ENCODE measurements around the gene LHX5.
A peak's percentile ranks its signal among the peaks of the same experiment; 100 is the strongest.

Gene LHX5

DNA sequence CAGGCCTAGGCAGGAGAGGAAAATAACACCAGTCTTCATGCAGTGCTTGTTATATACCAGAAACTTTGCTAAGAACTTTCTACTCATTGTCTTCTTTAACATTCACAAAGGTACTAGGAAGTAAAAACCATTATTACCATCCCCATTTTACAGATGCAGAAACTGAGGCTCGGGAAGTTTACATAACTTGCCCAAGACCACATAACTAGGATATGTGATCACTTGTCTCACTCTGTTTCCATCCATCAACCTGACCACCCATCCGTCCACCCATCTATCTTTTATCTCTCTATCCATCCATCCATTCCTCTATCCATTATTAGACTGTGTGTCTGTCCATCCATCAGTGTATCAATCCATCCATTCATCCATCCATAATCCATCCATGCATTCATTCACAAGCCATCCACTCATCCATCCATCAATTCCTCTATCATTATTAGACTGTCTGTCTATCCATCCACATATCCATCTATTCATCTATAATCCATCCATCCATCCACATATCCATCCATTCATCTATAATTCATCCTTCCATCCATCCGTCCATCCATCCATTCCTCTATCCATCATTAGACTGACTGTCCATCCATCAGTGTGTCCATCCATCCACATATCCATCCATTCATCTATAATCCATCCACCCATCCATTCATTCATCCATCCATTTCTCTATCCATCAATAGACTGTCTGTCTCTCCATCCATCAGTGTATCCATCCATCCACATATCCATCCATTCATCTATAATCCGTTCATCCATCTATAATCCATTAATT is 33.0 kb downstream of the LHX5 start:
- DNase-seq, result no peak

DNA sequence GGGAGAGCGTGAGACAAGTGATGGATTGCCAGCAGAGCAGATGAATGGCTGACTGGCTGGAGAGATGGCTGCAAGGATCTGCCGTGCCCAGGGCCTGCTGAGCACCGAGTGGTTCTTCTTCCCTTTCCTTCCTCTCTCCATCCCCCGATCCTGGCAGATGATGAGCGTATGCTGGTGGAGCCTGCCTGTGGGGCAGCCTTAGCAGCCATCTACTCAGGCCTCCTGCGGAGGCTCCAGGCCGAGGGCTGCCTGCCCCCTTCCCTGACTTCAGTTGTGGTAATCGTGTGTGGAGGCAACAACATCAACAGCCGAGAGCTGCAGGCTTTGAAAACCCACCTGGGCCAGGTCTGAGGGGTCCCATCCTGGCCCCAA is 34.0 kb downstream of the LHX5 start:
- DNase-seq, result no peak

DNA sequence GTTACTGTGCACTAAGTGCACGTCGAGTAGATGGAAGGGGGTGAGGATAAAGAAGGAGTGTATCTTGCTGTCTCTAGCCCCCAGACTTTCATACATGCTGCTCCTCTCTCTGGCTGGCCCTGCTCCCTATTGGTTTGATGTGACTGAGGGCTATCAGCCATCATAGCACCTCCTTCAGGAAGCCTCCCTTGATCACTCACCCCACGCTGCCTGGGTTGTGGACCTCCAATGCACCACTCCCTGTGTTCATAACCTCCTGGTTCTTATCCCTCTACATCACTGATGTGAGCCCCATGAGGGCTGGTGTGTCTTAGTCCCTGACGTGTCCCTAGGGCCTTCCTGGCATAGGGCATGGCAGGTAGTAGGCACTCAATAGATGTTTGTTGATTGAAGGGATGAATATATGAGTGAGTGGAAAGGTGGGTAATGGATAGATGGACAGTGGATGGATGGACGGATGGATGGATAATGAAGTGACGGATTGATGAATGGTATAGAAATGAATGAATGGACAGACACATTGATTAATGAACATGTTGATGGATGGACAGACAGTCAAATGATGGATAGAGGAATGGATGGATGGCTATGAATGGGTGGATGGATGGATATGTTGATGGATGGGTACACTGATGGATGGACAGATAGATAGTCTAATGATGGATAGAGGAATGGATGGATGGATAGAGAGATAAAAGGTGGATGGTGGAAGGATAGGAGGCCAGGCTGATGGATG is 34.5 kb downstream of the LHX5 start:
- DNase-seq, result no peak

DNA sequence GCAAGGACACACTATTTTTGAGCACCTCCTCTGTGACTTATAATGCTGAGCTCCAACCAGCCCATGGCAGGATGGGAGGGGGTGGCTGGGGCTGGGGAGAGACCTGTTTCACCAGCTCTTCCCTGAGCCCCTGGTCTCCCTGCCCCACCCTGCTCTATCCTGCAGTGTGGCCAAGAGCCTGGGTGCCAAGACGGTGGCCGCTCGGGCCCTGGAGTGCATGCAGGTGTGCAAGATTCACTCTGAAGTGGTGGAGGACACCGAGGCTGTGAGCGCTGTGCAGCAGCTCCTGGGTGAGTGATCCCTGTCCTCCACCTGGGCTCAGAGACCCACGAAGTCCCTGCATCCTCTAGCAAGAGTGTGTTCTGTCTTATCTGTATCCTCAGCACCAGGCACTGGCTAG is 35.1 kb downstream of the LHX5 start:
- no peak for DNase-seq

DNA sequence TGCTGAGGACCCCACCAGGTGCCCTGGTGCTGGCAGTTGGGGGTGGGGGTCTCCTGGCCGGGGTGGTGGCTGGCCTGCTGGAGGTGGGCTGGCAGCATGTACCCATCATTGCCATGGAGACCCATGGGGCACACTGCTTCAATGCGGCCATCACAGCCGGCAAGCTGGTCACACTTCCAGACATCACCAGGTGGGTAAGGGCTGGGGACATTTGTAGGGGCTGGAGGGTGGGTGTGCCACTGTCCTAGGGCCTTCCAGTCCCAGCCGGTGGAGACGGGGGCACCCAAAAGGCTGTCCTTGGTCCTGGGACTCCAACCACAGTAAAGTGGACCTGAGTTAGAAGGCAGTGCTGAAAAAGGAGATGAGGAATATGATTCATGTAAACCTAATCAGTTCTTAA is 36.3 kb downstream of the LHX5 start:
- DNase-seq, result no peak

DNA sequence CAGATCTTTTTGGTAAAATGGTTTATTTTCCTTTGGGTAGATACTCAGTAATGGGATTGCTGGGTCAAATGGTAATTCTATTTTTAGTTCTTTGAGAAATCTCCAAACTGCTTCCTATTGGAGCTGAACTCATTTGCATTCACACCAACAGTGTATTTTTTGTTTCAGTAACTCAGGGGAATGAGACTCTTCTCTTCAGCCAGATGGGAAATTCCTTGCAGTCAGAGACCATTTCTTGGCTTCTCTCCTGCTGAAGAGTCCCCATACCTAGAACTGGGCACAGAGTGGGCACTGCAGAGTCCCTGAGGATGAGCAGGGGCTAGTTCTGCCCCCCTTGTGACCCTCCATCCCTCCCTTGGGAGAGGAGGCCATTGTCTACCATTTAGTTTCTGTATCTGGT is 38.7 kb downstream of the LHX5 start:
- no peak for DNase-seq

DNA sequence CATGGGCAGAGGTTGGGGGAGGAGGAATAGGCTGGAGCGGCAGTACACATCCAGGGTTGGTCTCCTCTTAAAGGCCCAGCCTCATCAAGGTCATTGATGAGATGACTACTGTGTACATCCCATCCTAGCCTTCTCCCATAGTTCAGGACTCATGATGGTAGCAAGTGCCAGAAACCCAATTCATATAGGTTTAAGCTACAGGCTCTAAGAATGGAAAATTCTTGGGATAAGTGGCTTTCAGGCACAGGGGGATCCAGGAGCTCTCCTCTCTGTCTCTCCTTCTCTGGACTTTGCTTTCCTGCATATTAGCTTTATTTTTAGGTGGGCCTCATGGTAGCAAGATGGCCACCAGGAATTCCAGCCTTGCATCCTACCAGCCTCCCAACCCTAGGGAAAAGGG is 43.2 kb downstream of the LHX5 start:
- no peak for DNase-seq

DNA sequence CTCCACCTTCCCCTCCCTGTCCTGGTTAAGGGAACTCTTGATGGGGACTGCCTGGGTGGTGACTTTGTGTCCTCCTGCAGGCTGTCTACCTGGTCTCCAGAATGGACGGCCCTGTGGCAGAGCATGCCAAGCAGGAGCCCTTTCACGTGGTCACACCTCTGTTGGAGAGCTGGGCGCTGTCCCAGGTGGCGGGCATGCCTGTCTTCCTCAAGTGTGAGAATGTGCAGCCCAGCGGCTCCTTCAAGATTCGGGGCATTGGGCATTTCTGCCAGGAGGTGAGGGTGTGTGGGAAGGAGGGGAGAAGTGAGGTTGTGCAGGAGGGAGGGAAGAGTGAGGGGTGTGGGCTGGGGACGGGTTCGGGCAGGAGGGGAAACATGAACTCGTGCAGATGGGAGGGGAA is 43.8 kb downstream of the LHX5 start:
- DNase-seq, result no peak

DNA sequence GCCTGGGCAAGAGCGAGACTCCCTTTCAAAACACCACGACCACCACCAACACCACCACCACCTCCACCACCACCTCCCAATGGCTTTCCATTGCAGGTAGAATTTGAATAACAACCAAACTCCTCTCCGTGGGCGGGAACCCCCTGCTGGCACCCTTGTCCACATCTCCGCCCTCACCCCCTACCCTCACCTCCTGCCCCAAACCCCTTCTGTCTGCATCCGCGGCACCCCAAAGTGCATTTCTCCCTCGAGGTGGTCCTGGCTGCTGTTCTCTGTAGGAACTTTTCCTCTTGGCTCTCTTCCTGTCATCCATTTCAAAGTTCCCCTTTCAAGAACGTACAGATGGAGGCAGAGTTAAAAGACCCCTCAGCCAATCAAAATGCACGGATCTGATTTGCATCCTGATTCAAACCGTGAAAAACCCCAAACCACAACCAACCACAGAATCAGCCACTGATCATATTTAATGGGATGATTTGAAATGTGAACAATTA is 45.7 kb downstream of the LHX5 start:
- no peak for DNase-seq

DNA sequence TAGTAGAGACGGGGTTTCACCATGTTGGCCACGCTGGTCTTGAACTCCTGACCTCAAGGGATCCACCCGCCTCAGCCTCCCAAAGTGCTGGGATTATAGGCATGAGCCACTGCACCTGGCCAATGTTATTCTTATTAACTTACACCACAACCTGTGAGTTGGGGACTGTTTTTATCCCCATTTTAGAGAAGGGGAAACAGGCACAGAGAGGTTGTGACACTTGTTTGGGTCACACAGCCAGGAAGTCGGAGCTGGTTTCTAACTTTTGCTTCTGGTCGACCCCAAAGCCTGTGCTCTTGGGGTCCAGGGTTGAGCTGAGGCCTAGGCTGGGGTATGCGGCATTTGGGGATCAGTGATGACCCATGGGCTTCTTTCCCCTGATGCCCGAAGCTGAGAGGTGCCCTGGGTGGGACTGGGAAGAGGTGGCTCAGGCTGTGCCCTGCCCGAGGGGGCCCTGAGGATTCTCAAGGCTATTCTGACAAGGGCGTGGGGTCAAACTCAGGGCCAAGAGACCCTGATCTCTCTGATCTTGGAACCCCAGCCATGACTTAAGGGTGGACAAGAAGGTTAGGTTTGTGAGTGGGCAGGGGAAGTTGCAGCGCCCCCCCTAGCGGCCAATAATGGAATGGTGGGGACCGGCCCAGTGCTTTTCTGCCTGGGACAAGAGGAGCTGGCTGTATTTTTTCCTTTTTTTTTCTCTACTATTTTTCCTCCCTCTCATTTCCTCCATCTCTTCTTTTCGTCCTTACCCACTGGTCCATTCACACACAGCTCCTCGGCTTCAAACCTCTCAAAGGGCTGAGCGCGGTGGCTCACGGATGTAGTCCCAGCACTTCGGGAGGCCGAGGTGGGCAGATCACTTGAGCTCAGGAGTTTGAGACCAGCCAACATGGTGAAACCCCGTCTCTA is 46.5 kb downstream of the LHX5 start:
- peak; percentile 42 for DNase-seq

DNA sequence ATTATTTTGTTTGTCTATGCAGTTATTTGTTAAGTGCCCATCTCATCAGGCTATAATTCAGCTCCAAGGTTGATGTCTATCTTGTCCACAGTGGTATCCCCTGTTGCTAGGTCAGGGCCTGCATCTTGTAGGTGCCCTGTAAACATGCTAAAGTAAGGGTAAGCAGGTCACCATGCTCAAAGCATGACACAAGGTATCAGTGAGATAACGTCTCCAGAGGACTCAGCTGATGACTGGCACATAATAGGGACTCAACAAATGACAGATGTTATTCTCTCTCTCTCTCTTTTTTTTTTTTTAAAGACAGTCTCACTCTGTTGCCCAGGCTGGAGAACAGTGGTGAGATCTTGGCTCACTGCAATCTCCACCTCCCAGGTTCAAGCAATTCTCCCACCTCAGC is 47.2 kb downstream of the LHX5 start:
- DNase-seq, result no peak

DNA sequence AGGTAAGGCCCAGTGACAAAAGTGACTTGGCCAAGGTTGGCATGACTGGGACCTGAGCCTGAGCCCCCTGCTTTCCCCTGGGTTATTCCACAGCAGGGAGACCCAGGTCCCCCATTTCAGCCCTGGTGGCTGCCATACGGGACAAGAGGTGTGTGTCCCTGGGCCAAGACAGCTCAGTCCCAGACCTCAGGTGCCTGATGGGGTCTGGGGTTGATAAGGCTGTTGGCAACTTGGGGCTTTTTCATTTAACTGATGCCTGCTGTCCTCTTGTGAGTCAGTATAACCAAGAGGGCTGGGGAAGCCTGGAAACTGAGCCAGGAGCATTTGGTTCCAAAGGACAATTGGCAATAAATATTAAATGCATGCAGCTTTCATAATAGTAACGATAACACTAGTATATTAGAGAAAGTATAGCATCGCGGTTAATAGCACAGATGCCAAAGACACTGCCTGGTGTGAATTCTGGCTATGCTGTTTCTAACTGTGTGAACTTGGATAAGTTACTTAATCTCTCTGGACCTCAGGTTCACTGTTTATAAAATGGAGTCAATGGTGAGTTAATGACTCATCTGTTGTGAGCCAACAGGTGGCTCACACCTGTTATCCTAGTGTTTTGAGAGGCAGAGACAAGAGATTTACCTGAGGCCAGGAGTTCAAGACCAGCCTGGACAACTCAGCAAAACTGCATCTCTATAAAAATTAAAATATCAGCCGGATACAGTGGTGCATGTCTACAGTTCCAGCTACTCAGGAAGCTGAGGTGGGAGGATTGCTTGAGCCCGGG is 48.6 kb downstream of the LHX5 start:
- no peak for DNase-seq

DNA sequence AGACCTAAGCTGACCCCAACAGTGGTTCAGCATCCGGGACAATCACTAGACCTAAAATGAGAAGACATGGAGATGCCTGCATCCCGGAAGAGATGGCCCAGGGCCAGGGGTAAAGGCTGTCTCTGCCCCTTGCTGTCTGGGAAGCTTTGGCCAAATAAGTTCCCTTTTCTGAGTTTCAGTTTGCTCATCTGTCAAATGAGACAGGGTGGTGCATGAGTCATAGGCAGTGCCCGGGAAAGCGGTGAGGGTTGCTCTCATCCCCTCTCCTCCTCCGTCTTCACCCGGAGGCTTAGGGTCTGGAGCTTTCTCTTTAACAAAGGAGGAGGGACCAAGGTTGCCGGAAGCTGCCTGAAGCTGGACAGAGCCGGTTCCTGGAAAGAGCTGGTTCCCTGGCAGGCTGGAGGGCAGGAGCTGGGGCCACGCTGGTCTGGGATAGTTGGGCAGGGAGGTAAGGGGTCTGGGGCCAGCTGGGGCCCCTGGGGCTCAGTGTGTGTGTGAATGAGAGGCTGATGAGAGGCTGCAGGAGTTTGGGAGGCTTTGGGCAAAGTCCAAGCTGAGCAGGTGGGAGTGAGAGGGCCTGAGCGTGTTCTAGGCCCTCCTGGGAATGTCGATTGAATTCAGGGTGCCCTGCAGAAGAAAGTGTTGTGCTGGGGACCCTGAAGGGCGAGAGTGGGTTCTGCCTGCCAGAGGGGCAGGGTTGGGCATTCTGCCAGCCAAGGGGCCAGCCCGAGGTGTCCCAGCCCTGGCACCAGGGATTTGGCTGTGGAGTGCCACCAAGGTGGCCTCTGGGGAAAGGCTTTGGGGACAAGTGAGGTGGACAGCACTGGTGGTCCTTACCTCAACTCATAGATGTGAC is 49.4 kb downstream of the LHX5 start, which contains the start of gene SDSL:
SDSL (plus strand) TSS at position 351 of the 856 bp plus-strand sequence. CDS start 5,603 bp downstream, outside the sequence.
- no peak for DNase-seq

DNA sequence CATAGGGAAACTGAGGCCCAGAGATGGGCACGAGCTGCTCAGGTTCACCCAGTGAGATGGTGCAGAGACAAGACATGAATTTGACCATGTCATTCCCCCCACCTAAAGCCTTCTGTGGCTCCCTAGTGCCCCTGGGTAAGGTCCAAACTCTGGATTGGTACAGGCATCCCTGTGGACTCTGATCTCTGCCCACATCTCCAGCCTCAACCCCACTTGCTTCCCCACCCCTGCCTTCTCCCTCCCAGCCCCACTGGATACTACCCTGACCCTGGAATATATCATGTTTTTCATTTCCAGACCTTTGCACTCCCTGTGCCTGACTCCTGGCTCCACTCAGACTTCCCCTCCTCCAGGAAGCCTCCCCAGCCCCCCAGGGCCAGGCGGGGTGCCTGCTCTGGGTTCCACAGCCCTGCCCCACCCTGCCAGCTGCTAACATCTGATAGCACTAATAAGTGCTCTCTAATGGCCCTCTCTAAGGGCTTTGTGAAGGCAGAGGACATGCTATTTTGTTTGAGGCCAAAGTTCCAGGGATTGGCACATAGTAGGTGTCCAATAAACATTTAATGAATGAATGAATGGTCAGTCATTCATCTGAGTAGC is 50.6 kb downstream of the LHX5 start:
- no peak for DNase-seq

DNA sequence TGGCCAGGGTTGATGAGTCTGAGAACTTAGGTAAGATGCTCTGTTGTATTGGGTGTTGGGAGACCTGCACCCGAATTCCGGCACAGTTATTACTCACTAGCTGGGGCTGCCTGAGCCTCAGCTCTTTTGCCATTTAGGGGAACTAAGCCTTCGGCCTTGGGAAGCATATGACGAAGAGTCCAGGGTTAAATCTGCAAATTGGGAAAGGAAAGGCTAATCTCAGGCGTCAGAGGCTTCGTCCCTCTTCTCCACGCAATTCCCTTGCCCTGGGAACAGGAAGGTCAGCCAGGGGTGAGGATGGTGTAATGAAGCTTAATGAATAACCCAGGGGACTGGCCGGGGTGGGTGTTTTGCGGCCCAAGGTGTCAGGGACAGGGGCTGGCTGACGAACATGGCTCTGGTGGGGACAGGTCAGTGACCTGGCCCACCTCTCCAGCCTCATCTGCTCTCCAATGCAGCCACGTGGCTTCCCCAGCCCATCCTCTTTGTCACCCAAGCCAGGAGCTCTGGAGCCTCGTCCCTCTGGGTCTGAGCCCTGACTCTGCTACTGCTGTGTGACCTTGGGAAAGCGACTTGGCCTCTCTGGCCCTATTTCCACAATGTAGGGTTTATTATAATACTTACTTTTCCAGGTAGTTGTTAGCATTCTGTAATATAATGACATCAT is 53.3 kb downstream of the LHX5 start:
- no peak for DNase-seq

DNA sequence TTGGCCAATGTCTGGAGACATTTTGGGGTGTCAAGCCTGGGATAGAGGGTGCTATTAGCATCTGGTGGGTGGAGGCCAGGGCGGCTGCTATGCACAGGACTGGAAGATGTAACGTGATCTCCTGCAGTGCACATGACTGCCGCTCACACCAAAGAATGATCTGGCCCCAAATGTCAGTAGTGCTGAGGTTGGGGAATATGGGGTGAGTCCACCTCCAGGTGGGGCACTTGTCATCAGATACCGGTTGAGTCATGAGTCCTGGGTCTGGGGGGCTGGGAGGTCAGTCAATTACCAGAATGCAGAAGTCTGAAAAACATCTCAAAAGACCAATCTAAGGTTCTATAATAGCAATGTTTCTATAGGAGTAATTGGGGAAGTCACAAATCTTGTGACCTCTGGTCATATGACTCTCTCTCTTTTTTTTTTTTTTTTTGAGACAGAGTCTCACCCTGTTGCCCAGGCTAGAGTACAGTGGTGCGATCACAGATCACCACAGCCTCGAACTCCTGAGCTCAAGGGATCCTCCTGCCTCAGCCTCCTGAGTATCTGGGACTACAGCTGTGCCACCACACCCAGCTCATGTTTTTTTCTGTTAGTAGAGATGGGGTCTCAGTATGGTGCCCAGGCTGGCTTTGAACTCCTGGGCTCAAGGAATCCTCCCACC is 55.4 kb downstream of the LHX5 start:
- DNase-seq, result no peak

DNA sequence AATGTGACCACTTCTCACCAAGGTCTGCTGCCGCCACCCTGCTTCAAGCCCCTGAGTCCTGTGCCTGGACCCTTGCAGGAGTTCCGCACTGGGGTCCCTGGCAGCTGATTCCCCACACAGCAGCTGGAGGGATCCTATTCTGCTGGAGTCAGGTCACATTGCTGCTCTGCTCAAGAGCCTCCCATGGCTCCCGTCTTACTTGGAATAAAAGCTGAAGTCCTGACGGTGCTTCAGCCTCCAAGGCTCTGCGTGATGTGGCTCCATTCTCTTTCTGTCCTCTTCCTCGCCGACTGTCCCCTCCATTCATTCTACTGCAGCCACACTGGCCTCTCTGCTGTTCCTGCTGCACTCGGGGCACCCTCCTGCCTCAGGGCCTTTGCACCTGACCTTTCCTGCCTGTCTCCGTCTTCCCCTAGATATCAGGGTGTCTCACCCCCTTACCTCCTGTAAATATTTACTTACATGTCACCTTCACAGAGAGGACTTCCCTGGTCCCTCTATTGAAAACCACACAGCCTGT is 57.1 kb downstream of the LHX5 start:
- DNase-seq, result no peak

DNA sequence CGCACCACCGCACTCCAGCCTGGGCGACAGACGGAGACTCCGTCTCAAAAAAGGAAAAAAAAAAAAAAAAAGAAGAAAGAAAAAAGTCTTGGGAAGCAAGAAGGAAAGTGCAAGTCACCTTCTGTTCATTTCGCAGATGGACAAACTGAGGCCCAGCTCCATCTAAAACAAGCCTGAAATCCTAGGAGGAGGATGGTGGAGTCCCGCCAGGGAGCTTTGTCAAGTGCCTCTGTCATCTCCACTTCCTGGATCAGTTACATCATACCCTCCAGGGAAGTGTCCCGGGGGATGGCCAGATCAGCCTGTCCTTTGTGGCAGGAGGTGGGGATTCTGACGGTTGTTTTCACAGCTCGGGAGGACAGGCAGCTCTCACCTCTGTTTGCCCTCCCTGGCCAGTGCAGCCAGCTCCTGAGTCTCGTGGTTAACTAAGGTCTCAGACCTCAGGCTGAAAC is 58.2 kb downstream of the LHX5 start:
- DNase-seq, result no peak

Measured in 8988T (cell line).